Epithelial cell of proximal tubule (primary cell): Measurements from ENCODE around the gene SH2B3. TPM values are rescaled to one million over a fixed set of nuclear protein-coding genes. Genes with fewer than 3 reads are reported as not detected.
"Not testable (repeated sequence)": the region's sequence is repeated elsewhere in the genome, so short reads cannot be mapped to it uniquely, and the experiment has no call there.

Source experiments
- DNase-seq: peaks from one replicate; pipeline ENCODE4 v3.0.0-alpha.2; 2011; ENCODE audit warnings: low read depth
- H3K4me3 ChIP-seq: 2 replicates; pipeline ENCODE4 v1.5.1; 2011; ENCODE audit warnings: low read depth, mild to moderate bottlenecking, low read length
- CTCF ChIP-seq: conservative IDR thresholded peaks from 2 replicates; pipeline ENCODE4 v1.5.1; 2012; ENCODE audit warnings: low read depth, mild to moderate bottlenecking, low read length
- total RNA-seq: library from RNA; depleted of rRNA; stranded (reverse); fragments of >200 nt; gene quantifications from 2 replicates; pipeline ENCODE4 v1.2.3, GENCODE V29; 2015

SH2B3 gene
- total RNA-seq, 1 donor from 2014 or later, result 59.6 TPM

- TF ChIP-seq CTCF, result no peak
- DNase-seq, result no peak
- H3K4me3 ChIP-seq, result no peak overlapping the region
Observed at GRCh38 chr12:111455448-111456320, 50.0 kb downstream of the SH2B3 start.

- no peak overlapping the region for H3K4me3 ChIP-seq
- no peak for DNase-seq
- TF ChIP-seq CTCF, result no peak
Observed at GRCh38 chr12:111457071-111457470, 51.3 kb downstream of the SH2B3 start.

- DNase-seq, result no peak
- TF ChIP-seq CTCF, result no peak
- H3K4me3 ChIP-seq, result no peak overlapping the region
Observed at GRCh38 chr12:111457577-111457976, 51.9 kb downstream of the SH2B3 start.

- no peak for TF ChIP-seq CTCF
Observed at GRCh38 chr12:111458546-111459172, 52.9 kb downstream of the SH2B3 start.

GRCh38 chr12:111460111-111460510 lies 54.4 kb downstream of the SH2B3 start:
- not testable (repeated sequence) for DNase-seq, H3K4me3 ChIP-seq

More at GRCh38 chr12:111458546-111459172, 52.9 kb downstream of the SH2B3 start:
- no peak for DNase-seq
- H3K4me3 ChIP-seq, result no peak overlapping the region

- no peak overlapping the region for H3K4me3 ChIP-seq
- TF ChIP-seq CTCF, result no peak
- peak; percentile 87 for DNase-seq
Observed at GRCh38 chr12:111462210-111462769, 56.6 kb downstream of the SH2B3 start.

- TF ChIP-seq CTCF, result no peak
- no peak for DNase-seq
Observed at GRCh38 chr12:111467092-111467856, 61.6 kb downstream of the SH2B3 start.

More at GRCh38 chr12:111467092-111467856, 61.6 kb downstream of the SH2B3 start:
- H3K4me3 ChIP-seq, result no peak overlapping the region
